GM23338 (cell line): ENCODE results near the gene FKBP6.

Experiments
- CREB1 ChIP-seq: fragments of 250-450 bp; sonication (Bioruptor Pico); IDR thresholded peaks from 2 replicates; pipeline ENCODE4 v1.5.0; 2020; ENCODE audit warnings: low read depth, mild to moderate bottlenecking, moderate library complexity
- CTCF ChIP-seq, 2 experiments: fragments of 200-600 bp in 1 of 2; sonication (generic) in 1 of 2; conservative IDR thresholded peaks; 2 replicates each; pipeline versions ENCODE4 v1.5.1 to v1.6.1; 2016 to 2017; ENCODE audit warnings: antibody characterized with exemption in 2 of 2, low read depth in 2 of 2, mild to moderate bottlenecking in 2 of 2, moderate library complexity in 1 of 2
- EZH2 ChIP-seq: fragments of 200-600 bp; sonication (generic); IDR thresholded peaks from one replicate; pipeline ENCODE4 v1.8.0; 2017; ENCODE audit warnings: antibody characterized with exemption, mild to moderate bottlenecking, low read depth; ENCODE audit not compliant: unreplicated experiment
- EZH2phosphoT487 ChIP-seq: fragments of 200-600 bp; sonication (generic); IDR thresholded peaks from one replicate; pipeline ENCODE4 v1.8.1; 2018; ENCODE audit warnings: antibody characterized with exemption; ENCODE audit not compliant: unreplicated experiment
- JUNB ChIP-seq: IDR thresholded peaks from one replicate; pipeline ENCODE4 v1.6.1; 2016; ENCODE audit warnings: antibody characterized with exemption; ENCODE audit not compliant: unreplicated experiment
- NANOG ChIP-seq: IDR thresholded peaks from 2 replicates; pipeline ENCODE4 v1.6.1; 2016; ENCODE audit warnings: antibody characterized with exemption, borderline replicate concordance
- POLR2AphosphoS5 ChIP-seq: IDR thresholded peaks from 2 replicates; pipeline ENCODE4 v1.6.1; 2016; ENCODE audit warnings: antibody characterized with exemption, low read depth
- REST ChIP-seq: IDR thresholded peaks from one replicate; pipeline ENCODE4 v1.6.1; 2018; ENCODE audit warnings: antibody characterized with exemption; ENCODE audit not compliant: unreplicated experiment
- STAT1 ChIP-seq: IDR thresholded peaks from one replicate; pipeline ENCODE4 v1.6.1; 2016; ENCODE audit warnings: antibody characterized with exemption; ENCODE audit not compliant: unreplicated experiment
- ZNF114 ChIP-seq: fragments of 250-450 bp; sonication (Bioruptor Pico); IDR thresholded peaks from 2 replicates; pipeline ENCODE4 v1.5.0; 2020; ENCODE audit warnings: mild to moderate bottlenecking, moderate library complexity
- ZNF331 ChIP-seq: fragments of 250-450 bp; sonication (Bioruptor Pico); IDR thresholded peaks from 2 replicates; pipeline ENCODE4 v1.5.0; 2020; ENCODE audit warnings: low read depth, mild to moderate bottlenecking, moderate library complexity

- no peak for TF ChIP-seq CTCF (conservative IDR thresholded peaks at IDR 0.05; ENCODE audit: low read depth in 2 of 2)
- no peak for TF ChIP-seq POLR2AphosphoS5
- no peak for TF ChIP-seq EZH2
- TF ChIP-seq REST = no peak
- no peak for TF ChIP-seq CREB1 (CRISPR knock-in tag)
- no peak for TF ChIP-seq JUNB
- TF ChIP-seq ZNF114 (CRISPR knock-in tag) = no peak
- no peak for TF ChIP-seq NANOG
- TF ChIP-seq ZNF331 (CRISPR knock-in tag) = no peak
- TF ChIP-seq EZH2phosphoT487 = no peak
- TF ChIP-seq STAT1 = no peak
These were observed 15.9 kb downstream of the FKBP6 start for GRCh38 chr7:73343671-73344380.
